Ascending aorta (tissue), 2 donors: ENCODE data around the gene MSI2. TPM values are rescaled to one million over a fixed set of nuclear protein-coding genes. Genes with fewer than 3 reads are reported as not detected.

Source experiments
- DNase-seq, 2 donors: peaks; one replicate each; pipeline ENCODE4 v3.0.0-alpha.2; 2019; ENCODE audit warnings: low spot score in 2 of 2
- H3K27ac ChIP-seq, 2 donors: fragments of 200-600 bp; sonication (generic); one replicate each; pipeline ENCODE4 v1.5.1; 2016 to 2017; ENCODE audit warnings: mild to moderate bottlenecking in 1 of 2
- H3K27me3 ChIP-seq: fragments of 200-600 bp; sonication (generic); one replicate; pipeline ENCODE4 v1.5.1; 2017
- H3K36me3 ChIP-seq, 2 donors: fragments of 200-600 bp; sonication (generic); one replicate each; pipeline ENCODE4 v1.5.1; 2016
- H3K4me1 ChIP-seq, 2 donors: fragments of 200-600 bp; sonication (generic); one replicate each; pipeline ENCODE4 v1.5.1; 2016 to 2017; ENCODE audit warnings: mild to moderate bottlenecking in 1 of 2
- H3K4me3 ChIP-seq, 2 donors: fragments of 200-600 bp; sonication (generic); one replicate each; pipeline ENCODE4 v1.5.1; 2016 to 2017; ENCODE audit warnings: mild to moderate bottlenecking in 1 of 2
- H3K9me3 ChIP-seq, 2 donors: fragments of 200-600 bp; sonication (generic); one replicate each; pipeline ENCODE4 v1.5.1; 2016
- CTCF ChIP-seq, 3 experiments: fragments of 200-600 bp in 2 of 3; fragments of 450-650 bp in 1 of 3; sonication (generic) in 2 of 3; IDR thresholded peaks; one replicate each; pipeline ENCODE4 v1.5.1; 2016 to 2019; ENCODE audit warnings: antibody characterized with exemption in 3 of 3, mild to moderate bottlenecking in 1 of 3, moderate library complexity in 1 of 3
- intact Hi-C: fragments of 100-400 bp; cut with DNase I; formaldehyde crosslinking; loops from one replicate; pipeline ENCODE4 v1.15.1; 2023
- total RNA-seq: library from RNA; depleted of rRNA; stranded (reverse); fragments of >200 nt; gene quantifications from one replicate; pipeline ENCODE4 v1.1.0, GENCODE V29; 2016

The MSI2 gene
- total RNA-seq, 1 donor from 2014 or later, result 11.7 TPM

GRCh38 chr17:57721967-57722703 is 465.8 kb downstream of the MSI2 start:
- H3K9me3 ChIP-seq, result no peaks in the 10 kb centered on the region
- intact Hi-C loops, result no loop called here
- no peak for DNase-seq

GRCh38 chr17:57722704-57723043 is 466.4 kb downstream of the MSI2 start:
- Histone ChIP-seq H3K4me3 (no peak overlapping the region), H3K36me3 (no peaks in the 10 kb centered on the region), H3K9me3 (no peaks in the 10 kb centered on the region), H3K27me3 (no peaks in the 10 kb centered on the region), H3K27ac (no peak overlapping the region), H3K4me1 (no peaks in the 10 kb centered on the region)
- TF ChIP-seq CTCF (IDR thresholded peaks at IDR 0.05), result no peak
- intact Hi-C loops, result no loop called here
- no peak for DNase-seq

More at GRCh38 chr17:57721967-57722703, 465.8 kb downstream of the MSI2 start:
- H3K4me1 ChIP-seq, result no peaks in the 10 kb centered on the region
- H3K4me3 ChIP-seq, result no peak overlapping the region
- no peak overlapping the region for H3K27ac ChIP-seq
- H3K27me3 ChIP-seq, result no peaks in the 10 kb centered on the region
- TF ChIP-seq CTCF (IDR thresholded peaks at IDR 0.05), result no peak
- no peaks in the 10 kb centered on the region for H3K36me3 ChIP-seq

- H3K27ac ChIP-seq, result no peak overlapping the region
- no peak for DNase-seq
- H3K27me3 ChIP-seq, result no peaks in the 10 kb centered on the region
- H3K9me3 ChIP-seq, result no peaks in the 10 kb centered on the region
- no peak overlapping the region for H3K4me3 ChIP-seq
- no peaks in the 10 kb centered on the region for H3K36me3 ChIP-seq
- intact Hi-C loops, result no loop called here
- H3K4me1 ChIP-seq, result no peaks in the 10 kb centered on the region
- TF ChIP-seq CTCF (IDR thresholded peaks at IDR 0.05), result no peak
Observed at GRCh38 chr17:57723427-57724025, 467.2 kb downstream of the MSI2 start.

- intact Hi-C loops, result no loop called here
Observed at GRCh38 chr17:57724026-57724728, 467.9 kb downstream of the MSI2 start.

GRCh38 chr17:57724729-57725125 is 468.4 kb downstream of the MSI2 start:
- Histone ChIP-seq H3K9me3 (no peaks in the 10 kb centered on the region), H3K27ac (no peak overlapping the region), H3K4me3 (no peak overlapping the region), H3K36me3 (no peaks in the 10 kb centered on the region), H3K27me3 (no peaks in the 10 kb centered on the region), H3K4me1 (no peaks in the 10 kb centered on the region)
- TF ChIP-seq CTCF (IDR thresholded peaks at IDR 0.05), result no peak
- no peak for DNase-seq
- intact Hi-C loops, result no loop called here

More at GRCh38 chr17:57724026-57724728, 467.9 kb downstream of the MSI2 start:
- no peak for TF ChIP-seq CTCF (IDR thresholded peaks at IDR 0.05)
- no peak overlapping the region for H3K27ac ChIP-seq
- DNase-seq, result no peak
- no peaks in the 10 kb centered on the region for H3K36me3 ChIP-seq
- H3K27me3 ChIP-seq, result no peaks in the 10 kb centered on the region
- no peaks in the 10 kb centered on the region for H3K9me3 ChIP-seq
- H3K4me3 ChIP-seq, result no peak overlapping the region
- no peaks in the 10 kb centered on the region for H3K4me1 ChIP-seq
